SU-DHL-6 (cell line): ENCODE data around the gene THSD7B.

Experiments used
- CTCF ChIP-seq: fragments of 200-600 bp; sonication (generic); IDR thresholded peaks from one replicate; pipeline ENCODE4 v1.5.1; 2017; ENCODE audit warnings: antibody characterized with exemption, mild to moderate bottlenecking, low read length, moderate library complexity; ENCODE audit not compliant: insufficient read depth, poor library complexity, severe bottlenecking
- EZH2phosphoT487 ChIP-seq: fragments of 200-600 bp; sonication (generic), shearing (Covaris generic); conservative IDR thresholded peaks from 2 replicates; pipeline ENCODE4 v1.6.1; 2018; ENCODE audit warnings: mild to moderate bottlenecking, antibody characterized with exemption, low read length, moderate library complexity, mixed read lengths

- TF ChIP-seq CTCF (no peak), EZH2phosphoT487 (no peak)
These were observed 367.9 kb downstream of the THSD7B start for GRCh38 chr2:137133225-137133624.
